Stimulated activated CD4-positive, alpha-beta T cell treated with anti-CD3 and anti-CD28 coated beads, TNF-alpha, amount 100 ng/mL, for 24 hours (primary cell): ENCODE data around the gene DUSP28.
"Not testable (repeated sequence)": the region's sequence is repeated elsewhere in the genome, so short reads cannot be mapped to it uniquely, and the experiment has no call there.

Experiments used
- DNase-seq, 3 experiments: peaks; one replicate each; pipeline ENCODE4 v3.0.0-alpha.2; 2020; ENCODE audit warnings: low read depth in 3 of 3

DUSP28 gene, protein sequence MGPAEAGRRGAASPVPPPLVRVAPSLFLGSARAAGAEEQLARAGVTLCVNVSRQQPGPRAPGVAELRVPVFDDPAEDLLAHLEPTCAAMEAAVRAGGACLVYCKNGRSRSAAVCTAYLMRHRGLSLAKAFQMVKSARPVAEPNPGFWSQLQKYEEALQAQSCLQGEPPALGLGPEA

DNA sequence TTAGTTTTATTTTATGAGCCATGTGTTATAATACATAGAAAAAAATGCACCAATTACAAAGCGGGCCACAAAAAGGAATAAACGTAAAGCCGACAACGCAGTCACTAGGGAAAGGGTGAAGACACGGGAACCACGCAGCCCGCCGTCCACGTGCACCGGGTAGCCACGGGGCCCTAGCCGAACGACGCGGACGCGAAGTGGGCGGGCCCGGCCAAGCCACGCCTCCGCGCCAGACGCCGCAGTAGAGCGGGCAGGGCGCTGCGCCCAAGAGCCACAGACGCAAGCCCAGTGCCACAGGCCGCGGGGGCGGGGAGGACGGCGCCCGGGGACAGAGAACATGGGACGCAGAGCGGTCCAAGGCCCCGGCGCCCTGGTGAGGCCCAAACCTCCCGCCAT lies at the start of gene DUSP28:
Gene DUSP28 (plus strand): TSS at position 274 of the 396 bp plus-strand sequence. CDS start 328 bp downstream, outside the sequence.
- DNase-seq = peak; percentile 76 to 92 (median 85)

DNA sequence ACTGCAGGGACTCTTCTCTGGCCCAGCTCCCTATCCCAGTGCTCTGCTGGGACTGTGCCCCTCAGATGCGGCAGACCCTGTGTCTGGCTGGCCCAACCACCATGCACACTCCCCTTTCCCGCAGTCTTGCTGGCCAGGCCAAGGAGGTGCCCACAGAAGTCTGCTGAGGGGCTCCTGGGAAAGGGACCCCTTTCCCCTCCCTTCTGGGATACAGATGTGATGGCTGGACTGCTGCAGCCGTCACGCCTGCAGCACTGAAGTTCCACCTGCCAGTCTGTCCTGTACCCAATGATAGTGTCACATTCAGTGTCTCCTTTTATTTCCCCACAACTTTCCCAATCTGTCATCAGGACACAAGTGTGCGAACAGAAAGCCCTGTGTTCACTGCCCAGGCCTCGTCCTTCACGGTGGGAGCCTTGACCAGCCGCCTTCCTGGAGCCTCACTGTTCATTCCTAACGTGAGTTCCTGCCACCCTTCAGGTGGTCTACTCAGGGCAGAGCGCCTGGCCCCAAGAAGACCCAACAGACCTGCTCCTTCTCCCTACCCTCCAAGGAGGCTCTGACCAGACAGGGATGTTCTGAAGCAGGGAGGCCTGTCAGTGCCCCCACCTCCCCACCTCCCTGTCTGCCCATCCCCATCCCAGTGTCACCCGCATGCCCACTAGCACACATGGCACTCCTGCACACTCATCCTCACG lies 49.5 kb upstream of the DUSP28 start:
- no peak for DNase-seq

DNA sequence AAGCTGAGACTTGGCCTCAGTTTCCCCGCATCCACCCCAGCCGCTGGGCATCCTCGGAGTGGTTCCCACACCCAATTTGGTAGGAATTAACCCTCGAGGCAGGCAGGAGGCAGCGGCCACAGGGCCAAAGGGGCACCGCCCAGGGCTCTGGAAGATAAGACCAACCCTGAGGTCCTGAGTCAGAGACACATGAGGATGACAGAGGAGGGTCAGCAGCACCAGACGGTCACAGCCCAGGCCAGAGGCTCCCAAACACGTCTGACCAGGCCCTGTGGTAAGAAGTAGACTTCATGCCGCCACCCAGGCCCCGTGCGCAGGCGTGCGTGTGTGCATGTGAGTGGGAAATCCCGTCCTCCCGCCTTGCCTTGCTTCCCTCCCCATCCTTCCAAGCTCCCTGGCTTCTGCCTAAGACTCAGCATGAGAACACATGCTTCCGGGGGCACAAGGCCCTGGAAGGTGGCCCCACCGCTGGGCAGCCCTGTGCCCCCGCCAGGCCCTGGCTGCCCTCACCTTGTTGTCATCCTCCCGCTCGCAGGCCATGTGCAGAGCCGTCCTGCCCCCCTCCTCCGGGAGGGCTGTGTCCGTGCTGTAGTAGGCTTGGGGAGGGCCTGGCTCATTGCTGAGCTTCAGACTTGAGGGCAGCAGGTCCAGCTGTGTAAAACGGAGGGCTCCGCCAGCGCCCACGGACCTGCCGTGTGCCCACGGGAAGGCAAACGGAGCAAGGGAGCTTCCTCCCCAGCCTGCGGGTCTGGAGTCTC lies 48.6 kb upstream of the DUSP28 start:
- DNase-seq = no peak

DNA sequence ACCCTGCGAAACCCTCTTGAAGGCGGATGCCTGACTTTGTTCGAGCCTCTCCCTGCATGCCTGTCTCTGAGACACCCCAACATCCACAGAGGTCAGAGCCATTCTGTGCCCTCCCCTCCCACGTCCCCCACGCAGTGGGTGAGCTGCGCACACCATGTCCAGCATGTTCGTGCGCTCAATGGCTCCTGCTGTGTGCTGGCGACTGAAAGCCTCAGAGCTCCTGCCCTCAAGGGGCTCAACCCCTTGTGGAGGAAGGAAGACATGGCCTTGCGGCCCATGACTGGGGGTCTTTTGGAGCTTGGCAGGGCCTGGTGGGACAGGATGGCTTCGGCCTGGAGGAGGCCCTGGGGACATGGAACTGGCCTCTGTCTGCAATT lies 48.1 kb upstream of the DUSP28 start:
- DNase-seq = no peak

DNA sequence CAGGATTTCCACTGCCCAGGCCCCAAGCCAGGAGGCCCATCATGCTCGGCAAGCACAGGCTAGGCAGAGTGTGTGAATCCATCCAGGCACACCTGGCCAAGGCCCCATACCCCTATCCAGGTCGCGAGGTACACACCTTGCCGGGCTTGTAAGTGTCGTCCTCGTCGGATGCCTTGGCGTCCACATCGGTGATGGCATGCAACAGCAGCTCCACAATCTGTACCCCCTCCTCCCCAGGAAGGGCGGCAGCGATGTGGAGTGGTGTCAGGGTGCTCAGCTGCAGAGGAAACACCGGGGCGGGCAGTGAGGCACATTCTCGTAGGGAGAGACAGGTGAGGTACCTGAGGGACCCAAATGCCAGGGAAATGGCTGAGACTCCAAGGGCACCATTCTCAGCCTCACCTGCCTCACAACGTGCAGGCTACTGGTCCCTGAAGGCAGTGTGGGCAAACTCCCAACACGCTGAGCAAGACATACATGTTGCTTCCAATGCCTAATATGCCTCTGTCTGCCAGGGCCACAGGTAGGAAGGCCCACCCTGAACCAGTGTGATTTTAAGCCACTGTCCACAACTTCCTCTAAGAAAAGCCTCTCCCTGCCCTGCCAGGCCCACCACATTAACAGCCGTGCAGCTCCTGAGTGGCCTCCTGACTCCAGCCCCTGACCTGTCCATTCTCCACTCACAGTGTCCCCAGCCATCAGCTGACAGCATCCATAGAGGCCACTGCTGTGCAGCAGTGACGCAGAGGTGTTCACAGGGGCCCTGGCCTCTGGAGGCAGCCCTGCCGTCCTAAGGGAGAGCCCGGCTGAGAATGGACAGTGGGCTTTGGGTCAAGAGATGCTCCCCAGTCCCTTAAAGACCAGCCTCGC lies 47.3 kb upstream of the DUSP28 start:
- no peak for DNase-seq

DNA sequence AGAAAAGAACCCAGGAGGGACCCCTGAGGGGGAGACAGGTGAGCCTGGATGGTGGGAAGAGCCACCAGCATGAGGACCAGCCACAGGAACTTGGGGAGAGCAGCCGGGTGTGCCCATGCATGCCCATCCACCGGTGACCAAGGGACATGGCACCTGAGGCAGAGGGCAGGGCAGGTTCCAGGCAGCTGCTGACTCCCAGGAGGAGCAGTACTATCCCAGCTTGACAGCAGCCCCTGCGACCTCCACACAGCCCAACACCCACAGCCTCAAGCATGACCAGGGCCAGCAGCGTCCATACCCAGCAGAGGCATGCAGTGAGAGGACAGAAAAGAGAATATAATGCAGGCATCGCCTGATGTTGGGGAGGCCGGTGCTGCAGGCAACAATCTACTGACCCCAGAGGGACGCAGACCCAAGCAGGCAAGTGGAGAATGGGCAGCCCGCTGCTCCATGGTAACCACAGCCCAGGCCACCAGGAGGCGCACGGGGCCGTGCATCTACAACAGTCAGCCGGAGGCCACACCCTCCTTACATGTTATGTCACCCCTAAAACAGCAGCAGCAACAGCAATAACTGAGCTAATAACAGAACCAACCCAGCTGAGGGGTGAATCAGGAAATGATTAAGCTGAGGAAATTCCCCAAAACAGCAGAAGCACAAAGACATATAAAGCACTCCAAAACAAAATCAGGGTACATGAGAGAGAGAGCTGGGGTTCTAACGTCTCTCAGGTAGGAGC lies 46.4 kb upstream of the DUSP28 start:
- peak; percentile 61 to 81 (median 68) for DNase-seq

DNA sequence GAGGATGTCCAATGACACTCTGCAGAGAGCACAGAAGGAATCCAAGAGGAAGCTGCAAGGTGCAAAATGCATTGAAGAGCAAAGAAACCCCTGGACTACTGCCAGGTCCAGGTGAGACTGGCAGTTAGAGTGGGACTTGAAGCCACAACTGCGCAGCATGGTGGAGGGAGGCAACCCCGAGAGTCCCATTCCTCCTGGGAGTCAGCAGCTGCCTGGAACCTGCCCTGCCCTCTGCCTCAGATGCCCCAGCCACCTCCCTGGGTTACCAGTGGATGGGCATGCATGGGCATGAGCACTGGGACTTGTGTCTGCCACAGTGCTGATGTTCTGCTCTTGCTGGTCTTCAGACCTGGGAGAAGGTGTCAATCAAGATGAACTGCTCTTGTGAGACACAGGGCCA lies 45.5 kb upstream of the DUSP28 start:
- no peak for DNase-seq

DNA sequence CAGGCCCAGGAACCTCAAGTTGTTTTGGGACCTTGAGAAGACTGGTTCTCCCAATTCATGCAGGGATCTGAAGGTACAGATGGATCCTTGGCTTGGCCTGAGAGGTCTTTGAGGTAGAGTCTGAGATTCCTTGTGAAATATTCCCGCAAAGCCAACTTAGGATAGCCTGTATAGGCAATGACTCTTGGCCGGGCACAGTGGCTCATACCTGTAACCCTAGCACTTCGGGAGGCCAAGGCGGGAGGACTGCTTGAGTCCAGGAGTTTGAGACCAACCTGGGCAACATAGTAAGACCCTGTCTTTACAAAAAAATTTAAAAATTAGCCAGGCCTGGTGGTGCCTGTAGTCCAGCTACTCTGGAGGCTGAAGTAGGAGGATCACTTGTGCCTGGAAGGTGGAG lies 42.8 kb upstream of the DUSP28 start:
- DNase-seq = no peak

DNA sequence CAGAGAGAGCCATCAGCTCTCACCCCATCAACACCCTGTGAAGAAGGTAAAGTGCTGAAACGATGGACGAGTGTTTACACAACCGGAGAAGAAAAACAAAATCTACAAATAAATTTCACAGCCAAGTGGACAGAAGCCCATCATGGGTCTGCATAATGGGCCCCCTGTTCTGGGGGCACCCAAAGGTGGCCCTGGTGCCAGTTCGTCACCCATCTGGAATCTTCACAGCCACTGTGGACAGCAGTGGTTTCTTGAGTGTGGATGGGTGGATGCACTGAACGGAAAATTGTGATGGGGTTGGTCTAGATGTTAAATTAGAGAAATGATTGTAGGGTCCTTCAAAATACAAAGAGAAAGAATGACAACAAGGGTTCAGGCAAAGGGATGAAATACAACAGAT lies 41.2 kb upstream of the DUSP28 start:
- DNase-seq = no peak

DNA sequence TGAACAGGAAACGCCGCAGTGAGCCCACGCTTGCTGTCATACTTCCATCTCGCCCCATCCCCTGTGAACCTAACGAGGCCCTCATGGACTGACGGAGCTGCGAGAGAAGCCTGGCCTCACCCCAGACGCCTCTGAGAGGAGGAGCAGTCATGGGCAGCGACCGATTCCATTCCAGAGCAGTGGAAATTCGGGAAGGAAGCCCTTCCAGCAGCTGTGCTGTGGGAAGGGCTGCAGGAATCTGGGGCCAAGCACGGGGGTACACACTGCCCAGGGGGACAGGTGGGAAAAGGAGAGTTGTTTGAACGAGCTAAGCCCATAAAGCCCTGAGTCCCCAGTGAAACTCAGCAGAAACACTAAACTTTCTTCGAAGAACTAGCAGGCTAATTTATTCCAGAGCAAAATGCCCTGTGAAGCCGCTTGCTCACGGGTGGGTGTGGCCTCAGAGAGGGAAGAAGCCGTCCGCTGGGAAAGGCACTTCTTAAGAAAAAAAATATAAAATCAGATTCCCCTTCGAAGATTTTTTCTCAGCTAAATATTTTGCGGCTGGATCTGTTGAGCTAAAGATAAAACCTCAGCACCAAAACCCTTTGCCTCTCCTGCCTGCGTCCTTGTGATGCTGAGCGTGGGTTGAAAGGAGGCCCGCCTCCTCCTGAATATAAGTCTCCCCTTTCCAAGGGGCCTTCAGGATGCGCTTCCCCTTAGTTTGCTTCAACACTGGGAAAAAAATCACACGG lies 40.6 kb upstream of the DUSP28 start:
- no peak for DNase-seq

DNA sequence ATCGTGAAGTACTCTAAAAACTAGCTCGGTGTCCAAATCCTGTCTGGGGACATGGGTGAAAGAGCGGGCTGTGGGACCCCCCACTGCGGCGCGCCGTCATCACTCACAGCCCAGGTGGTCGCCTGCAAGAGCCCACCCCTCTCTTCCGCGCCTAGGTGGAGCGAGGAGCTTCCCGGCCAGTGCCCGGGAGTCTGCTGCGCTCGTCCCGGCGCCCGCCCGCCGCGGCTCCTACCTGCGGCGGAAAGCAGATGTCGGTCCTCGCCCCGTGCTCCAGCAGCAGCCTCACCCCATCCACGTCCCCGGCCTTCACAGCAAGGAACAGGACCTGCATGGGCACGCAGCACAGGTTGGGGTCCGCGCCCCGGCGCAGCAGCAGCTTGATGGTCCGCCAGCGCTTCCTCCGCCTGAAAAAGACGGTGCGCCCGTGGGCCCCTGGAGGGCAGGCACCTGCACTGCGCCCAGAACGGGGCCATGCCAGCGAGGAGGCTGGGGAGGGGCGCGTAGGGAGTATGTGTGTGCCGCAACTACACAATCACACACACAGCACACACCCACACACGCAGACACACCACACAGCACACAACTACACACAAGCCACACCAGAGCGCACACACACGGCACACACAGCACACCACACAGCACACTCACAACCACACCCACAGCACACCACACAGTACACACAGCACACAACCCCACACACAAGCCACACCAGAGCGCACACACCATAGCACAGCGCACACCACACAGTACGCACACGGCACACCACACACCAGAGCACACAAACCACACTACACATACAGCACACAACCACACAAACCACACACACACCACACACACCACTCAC lies 39.8 kb upstream of the DUSP28 start:
- no peak for DNase-seq

DNA sequence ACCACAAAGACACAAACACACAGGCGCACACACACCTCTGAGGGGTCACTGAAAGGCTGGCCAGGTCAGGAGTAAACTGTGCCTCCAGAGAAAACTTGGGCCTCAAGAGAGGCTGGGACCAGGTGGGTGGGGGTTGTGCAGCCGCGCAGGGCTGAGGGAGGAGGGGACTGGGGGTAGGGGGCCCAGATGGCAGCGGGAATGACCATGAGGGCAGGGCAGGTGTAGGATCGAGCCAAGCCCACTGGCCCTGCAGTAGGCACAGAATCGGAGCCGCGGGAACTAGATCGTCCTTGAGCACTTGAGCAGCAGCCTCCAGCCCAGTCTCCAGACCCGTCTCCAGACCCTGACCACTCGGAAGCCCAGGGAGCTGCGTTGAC lies 39.2 kb upstream of the DUSP28 start:
- no peak for DNase-seq

DNA sequence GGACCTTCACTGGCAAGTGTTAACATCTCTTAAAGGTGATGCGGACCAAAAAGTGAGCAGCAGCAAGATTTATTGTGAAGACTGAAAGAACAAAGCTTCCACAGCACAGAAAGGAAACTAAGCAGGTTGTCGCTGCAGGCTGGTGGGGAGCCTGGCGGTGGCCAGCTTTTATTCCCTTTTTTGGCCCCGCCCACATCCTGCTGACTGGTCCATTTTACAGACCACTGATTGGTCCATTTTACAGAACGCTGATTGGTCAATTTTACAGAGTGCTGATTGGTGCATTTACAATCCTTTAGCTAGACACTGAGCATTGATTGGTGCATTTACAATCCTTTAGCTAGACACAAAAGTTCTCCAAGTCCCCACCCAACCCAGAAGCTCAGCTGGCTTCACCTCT lies 38.3 kb upstream of the DUSP28 start:
- not testable (repeated sequence) for DNase-seq

DNA sequence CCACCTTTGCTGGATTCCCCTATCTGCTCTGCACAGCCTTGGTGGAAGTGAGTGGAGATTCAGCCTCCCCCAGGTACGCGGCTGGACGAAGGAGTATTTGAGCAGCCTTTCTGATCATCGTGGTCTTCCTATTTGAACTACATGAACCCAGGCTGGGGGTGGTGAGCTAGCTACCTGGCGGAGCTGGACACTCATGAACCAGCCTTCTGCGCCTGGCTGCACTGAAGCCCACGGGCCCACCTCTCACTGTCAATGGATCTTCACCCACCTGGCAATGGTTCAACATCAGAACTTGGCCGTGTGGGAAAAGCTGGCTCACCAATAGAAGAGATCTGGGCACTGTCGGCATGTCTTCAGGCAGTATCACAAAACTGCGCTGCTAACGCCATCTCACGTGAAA lies 37.8 kb upstream of the DUSP28 start:
- no peak for DNase-seq

DNA sequence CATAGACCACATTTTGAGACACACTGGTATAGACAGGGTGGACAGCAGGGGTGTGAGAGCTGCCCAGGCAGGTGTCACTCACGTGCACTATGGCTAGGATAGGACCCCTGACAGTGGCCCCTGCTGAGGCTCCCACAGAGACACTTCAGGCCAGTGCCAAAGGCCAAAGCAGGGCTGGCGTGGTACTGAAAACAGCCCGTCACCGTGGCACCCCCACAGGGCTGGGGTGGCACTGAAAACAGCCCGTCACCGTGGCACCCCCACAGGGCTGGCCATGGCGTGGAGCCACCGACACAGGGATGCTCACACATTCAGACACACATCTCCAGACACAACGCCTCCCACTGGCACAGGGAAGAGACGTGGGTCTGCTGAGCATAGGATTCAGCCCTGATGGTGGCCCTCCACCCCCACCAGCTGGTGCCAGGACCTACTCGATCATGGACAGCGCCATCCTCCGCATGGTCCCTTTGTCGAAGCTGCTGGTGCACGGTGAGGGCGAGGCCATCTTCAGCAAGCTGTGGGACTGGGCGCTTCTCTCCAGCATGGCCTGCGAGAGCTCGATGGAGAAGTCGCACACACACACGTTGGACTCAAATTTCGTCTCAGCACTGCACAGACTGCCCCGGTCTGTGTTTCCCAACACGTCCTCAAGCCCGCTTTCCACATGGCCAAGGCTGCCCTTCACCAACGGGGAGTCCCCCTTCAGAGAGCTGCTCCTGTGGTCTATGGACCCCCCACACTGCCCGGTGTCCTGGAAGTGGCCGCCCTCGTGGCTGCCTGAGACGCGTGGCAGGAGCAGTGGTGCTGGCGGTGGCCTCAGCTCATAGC lies 36.5 kb upstream of the DUSP28 start:
- DNase-seq = no peak

DNA sequence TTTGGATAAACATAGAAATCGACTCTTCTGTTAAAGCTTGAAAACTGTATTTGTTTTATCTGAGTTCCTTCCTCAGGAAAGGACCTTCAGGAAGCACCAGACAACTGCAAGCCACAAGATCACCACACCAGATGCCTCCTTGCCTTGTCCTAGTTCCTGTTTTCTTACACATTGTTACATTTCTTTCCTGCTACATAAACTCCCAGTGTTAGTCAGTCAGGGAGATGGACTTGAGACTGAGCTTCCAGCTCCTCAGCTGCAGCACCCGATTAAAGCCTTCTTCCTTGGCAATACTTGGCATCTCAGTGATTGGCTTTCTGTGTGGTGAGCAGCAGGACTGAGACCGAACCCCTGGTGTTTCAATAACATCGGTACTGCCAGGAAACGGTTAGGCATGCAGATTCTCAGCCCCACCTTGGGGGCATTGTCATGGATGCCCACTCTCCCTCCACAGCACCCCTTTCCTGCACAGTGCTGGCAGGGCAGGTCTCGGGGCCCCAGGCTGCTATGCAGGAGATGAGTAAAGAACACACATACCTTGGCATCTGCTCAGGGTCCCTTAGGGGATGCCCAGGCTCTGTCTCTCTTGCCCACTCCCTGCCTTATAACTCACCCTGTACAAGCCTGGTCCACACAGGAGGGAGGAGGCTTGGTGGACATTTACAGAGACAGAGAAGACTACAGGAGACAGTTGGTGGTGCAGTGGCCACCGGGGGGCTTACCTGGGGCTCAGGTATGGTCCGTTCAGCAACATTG lies 35.0 kb upstream of the DUSP28 start:
- DNase-seq = no peak

DNA sequence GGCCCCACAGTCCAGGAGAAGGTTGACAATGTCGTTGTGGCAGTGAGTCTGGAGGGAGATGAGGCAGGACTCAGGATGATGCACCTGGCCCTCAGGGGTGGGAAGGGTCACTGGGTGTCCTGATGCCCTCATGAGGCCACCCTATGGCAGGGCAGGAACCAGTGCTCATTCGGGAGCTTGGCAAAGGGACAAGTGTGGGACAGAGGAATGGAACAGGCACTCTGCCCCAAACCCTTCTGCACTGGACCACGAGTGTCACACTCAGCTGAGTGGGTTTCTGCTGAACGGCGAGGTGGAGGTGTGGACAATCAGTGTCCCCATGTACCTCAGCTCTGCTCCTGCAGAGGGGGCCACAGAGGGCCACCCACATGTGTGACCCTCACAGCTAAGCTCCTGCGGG lies 34.4 kb upstream of the DUSP28 start:
- no peak for DNase-seq

DNA sequence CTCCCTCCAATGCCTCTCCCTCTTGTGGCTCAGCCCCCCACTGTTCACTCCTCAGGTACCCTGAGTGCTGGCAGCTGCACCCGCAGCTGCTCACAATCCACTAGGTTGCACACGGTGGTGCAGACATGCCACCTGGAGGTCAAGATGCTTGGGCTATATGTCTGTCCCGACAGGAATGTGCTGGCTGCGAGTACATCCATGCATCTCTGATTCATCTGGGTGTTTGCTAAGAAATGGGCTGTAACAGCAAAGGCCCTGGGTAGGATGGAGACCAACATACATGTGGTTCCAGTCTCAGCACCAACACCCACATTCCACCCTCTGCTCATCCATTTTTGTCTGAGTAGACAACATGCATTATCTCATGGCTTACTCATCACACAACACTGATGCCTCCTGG lies 33.6 kb upstream of the DUSP28 start:
- no peak for DNase-seq
